GM19238 (cell line): Measurements from ENCODE around the gene MT1F.
"Not testable (repeated sequence)": the region's sequence is repeated elsewhere in the genome, so short reads cannot be mapped to it uniquely, and the experiment has no call there.

Experiments used
- DNase-seq: peaks from one replicate; pipeline ENCODE4 v3.0.0; 2011; ENCODE audit warnings: low spot score; ENCODE audit not compliant: insufficient read length

Gene MT1F

DNA sequence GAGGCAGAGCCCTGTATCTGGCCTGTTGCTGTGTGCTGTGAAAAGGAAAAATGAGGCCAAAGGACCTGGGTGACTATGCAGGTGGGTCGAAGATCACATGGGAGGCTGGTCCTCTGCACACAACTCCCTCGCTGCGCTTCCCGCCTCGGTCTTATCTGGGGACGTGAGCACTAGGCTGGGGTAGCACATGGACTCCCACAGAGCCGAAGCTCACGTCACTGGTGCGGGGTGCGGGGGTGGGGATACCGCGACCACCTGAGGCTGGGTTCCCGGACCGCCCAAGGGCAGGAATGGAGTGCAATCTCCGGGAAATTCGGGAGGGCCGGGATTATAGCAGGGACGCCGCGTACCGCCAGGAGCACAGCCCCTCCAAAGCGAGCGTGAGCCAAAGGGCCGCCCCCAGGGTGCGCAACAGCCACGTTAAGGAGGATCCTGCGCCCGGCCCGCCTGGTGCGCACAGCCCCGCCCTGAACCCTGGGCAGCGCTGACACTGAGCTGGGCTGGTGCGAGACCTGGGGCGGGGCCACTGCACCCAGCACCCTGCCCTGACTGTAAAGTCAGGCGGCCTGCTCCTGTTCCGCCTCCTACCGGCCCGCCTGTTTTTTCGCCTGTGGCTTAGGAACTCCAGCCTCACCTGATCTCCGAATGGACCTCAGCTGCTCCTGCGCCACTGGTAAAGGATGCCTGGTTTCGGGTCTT is 14.5 kb upstream of the MT1F start:
- no peak for DNase-seq

DNA sequence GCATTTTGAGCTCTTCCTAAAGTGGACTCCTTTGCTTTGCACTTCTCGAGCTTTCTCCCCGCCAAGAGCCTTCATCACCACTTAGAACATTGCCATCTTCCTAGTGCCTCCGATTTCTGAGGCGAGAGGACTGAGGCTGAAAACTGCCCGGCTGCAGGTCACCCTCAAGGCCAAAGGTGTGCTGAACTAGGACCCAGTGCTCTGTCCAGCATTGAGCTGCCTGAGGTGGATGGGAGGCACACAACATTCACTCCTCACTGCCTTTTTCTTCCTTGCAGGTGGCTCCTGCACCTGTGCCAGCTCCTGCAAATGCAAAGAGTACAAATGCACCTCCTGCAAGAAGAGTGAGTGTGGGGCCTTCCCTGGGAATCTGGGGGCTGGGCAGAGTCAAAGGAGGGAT is 13.9 kb upstream of the MT1F start:
- DNase-seq, result no peak

DNA sequence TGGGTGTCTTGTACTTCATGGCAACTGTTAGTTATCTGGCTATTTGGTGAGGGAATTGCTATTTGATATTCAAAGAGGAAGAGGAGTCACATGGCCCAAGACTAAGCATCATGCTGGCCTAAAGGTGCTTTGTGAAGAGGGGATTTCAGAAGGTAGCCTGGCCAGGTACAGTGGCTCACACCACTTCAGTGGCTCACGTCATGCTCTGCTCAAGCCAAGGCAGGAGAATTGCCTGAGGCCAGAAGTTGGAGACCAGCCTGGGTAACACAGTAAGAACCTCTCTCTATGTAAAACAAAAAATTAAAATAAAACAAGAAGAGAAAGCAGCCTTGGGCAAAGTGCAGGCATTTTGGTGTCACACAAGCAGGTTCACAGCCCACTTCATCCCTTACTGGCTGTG is 12.4 kb upstream of the MT1F start:
- no peak for DNase-seq

DNA sequence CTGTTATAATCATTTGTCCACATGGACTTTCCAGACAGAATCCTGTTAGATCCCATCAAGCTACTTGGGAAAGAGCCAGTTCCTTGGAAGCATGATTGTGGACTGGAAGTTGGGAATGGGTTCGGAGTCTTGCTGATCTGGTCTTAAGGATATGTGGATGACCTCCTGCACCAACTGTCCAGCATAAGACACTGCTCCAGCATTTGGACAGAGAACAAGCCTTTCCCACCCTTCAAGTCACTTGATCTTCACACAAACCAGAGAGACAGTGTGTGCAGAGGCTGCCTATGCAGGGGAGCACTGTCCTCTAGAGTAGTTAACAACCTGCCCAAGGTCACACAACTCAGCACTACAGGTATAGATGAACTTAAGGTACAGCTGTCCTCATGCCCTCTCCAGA is 11.9 kb upstream of the MT1F start:
- DNase-seq, result no peak

DNA sequence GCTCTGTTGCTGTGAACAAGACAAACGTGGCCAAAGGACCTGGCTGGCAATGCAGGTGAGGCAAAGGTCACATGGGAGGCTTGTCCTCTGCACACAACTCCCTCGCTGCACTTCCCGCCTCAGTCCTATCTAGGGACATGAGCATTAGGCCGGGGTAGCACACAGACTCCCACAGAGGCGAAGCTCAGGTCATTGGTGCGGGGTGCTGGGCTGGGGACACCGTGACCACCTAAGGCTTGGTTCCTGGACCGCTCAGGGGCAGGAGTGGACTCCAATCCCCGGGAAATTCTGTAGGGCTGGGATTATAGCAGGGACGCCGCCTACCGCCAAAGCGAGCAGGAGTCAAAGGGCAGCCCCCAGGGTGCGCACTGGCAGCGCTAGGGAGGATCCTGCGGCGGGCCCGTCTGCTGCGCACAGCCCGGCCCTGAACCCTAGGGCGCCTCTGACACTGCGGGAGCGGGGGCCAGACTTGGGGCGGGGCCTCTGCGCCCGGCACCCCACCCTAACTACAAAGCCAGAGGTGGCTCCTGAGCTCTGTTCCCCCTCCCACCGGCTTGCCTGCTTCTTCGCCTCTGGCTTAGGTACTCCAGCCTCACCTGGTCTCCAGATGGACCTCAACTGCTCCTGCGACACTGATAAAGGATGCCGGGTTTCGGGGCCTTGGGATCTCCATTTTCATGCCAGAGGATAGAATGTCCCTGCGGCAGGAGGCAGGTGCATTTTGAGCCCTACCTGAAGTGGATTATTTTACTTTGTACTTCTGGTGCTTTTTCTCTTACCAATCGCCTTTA is 9.9 kb upstream of the MT1F start:
- no peak for DNase-seq

DNA sequence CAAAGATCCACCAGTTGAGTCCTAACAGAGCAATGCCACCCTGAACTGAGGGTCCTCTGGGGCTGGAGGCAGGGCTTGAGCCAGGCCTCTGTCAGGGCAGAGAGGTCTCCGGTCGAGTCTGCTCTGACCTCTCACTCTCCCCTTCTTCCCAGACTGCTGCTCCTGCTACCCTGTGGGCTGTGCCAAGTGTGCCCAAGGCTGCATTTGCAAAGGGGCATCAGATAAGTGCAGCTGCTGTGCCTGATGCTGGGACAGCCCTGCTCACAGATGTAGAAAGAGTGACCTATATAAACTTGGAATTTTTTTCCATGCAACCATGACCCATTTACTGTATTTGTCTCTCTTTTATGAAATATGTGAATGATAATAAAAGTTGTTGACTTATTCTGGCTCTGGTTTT is 8.5 kb upstream of the MT1F start:
- DNase-seq, result no peak

DNA sequence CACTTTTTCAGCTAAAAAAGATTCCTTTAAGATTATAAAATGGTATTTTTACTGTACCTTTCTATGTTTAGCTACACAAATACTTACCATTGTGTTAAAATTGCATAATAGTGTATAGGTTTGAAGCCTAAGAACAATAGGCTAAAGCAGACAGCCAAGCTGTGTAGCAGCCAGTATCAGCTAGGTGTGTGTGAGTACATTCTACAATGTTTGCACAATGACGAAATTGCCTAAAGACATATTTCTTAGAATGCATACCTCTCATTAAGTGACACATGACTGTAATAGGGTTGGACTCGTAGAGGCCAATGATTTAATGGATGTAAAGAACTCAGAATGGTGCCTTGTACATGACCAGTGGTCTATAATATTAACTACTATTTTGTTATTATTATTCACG is 7.9 kb upstream of the MT1F start:
- no peak for DNase-seq

DNA sequence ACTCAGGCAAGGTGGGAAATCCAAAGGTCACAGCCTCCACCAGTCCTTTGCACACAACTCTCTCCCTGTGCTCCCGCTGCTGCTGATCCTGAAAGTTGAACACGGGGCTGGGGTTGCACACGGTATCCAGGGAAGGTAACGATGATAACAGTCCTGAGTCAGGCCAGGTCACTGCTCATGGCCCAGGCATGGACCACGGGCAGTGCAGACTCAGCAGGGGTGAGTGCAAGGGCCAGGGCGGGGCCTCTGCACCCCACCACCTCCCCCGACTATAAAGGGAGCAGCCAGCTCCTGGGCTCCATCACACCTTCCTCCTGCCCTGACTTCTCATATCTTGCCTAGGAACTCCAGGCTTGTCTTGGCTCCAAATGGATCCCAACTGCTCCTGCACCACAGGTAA is 6.2 kb upstream of the MT1F start, which contains the start of gene MT1B:
TSS of gene MT1B (plus strand) at position 301 of the 400 bp plus-strand sequence. CDS start at position 369, 68 bp downstream.
- DNase-seq, result no peak

DNA sequence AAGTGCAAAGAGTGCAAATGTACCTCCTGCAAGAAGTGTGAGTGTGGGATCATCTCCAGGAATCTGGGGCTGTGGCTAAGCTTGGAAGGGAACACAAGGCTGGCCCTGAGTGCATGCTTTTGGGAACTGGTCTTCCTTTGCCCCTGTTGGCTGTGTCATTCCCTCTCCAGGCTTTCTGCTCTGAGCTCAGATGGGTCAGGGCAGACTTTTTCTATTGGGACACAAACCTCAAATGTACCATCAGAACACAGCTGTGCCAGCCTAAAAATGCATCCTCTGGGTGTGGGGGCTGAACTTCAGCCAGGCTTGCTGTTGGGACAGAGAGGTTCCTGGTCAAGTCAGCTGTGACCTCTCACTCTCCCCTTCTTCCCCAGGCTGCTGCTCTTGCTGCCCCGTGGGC is 5.2 kb upstream of the MT1F start:
- no peak for DNase-seq

DNA sequence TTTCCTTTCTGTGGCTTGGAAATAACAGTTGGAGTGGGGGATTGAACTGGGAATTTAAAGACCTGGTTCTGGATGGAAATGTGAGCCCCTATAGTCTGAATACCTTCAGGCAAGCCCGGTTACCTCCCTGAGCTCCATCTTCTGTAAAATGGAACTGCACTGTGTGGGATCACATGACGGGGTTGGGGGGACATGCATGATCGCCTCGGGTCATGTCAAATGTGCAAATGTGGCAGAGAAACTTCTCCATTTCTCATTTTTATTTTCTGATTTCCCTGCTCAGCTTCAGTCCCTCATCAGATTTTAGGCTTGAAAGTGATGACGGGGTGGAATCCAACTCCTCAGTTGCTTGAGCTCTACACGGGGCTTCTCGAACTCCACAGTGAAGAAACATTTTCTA is 4.5 kb upstream of the MT1F start:
- no peak for DNase-seq

DNA sequence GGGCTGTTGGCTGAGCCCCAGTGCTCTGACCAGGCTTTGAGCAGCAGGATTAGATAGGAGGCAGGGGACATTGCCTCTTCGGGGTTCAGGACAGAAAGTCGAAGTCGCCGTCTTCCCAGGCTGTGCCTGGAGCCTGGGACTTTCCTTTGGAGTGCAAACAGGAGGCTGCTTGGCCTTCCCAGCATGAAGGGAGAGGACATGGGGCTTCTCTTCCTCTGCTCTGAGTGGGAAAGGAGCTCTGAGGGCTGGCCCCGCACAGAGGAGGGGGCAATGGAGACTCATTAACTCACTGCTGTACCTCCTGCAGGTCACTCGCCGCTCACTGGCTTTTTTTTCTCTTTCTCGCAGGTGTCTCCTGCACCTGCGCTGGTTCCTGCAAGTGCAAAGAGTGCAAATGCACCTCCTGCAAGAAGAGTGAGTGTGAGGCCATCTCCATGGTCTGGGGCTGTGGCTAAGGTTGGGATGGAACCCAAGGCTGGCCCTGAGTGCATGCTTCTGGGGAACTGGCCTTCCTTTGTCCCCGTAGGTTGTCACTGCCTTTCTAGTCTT is 642 bp downstream of the MT1F start:
- no peak for DNase-seq

DNA sequence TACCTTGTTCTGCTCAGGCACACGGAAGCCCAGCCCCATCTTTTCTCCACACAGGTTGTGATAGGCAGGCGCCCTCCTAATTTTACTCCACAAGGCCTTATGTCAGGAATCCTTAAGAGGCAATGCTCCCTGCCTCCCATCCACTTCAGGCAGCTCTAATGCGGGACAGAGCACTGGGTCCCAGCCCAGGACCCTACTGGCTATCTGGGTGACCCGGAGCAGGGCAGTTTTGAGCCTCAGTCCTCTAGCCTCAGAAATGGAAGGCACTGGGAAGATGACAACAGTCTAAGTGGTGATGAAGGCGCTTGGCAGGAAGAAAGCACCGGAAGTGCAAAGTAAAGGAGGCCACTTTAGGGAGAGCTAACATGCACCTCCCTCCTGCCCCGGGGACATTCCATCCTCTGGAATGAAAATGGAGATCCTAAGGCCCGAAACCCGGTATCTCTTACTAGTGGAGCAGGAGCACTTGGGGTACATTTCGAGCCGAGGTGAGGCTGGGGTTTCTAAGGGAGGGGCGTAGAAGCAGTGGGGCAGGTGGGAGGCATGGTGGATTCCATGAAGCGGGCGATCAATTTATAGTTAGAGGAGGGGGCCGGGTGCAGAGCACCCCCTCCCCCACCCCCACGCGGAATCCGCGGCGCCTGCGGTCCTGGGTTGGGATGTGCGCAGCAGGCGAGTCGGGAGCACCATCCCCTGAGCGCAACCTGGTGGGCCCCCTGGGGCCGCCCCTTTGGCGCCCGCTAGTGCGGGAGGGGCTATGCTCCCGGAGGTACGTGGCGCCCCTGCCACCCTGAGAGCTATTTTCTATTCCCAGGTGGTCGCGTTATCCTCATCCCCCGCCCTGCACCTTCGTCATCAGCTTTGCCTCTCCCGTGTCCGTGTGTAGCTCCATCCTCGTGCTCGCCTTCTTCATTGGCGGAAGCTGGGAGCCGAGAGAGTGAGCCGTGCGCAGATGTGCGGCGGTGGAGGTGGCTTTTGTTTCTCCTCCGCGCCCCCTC is 4.9 kb downstream of the MT1F start:
- no peak for DNase-seq

DNA sequence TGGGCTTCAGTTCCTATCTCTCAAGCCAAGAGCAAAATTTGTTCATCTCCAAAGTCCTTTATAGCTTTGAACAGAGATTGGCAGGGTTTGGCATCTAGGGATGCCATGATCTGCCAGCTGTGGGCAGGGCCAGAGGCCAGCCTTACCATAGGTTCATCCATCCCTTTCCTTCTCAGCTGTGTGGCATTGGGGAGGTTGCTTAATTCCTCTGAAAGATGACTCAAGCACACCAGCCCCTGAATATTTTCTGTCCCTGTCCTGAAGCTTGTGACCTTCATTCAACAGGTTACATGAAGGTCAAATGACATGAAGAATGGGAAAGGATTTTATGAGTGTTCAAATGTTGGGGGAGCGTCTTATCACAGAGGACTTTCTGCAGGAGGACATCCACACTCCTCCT is 6.7 kb downstream of the MT1F start:
- DNase-seq, result no peak

DNA sequence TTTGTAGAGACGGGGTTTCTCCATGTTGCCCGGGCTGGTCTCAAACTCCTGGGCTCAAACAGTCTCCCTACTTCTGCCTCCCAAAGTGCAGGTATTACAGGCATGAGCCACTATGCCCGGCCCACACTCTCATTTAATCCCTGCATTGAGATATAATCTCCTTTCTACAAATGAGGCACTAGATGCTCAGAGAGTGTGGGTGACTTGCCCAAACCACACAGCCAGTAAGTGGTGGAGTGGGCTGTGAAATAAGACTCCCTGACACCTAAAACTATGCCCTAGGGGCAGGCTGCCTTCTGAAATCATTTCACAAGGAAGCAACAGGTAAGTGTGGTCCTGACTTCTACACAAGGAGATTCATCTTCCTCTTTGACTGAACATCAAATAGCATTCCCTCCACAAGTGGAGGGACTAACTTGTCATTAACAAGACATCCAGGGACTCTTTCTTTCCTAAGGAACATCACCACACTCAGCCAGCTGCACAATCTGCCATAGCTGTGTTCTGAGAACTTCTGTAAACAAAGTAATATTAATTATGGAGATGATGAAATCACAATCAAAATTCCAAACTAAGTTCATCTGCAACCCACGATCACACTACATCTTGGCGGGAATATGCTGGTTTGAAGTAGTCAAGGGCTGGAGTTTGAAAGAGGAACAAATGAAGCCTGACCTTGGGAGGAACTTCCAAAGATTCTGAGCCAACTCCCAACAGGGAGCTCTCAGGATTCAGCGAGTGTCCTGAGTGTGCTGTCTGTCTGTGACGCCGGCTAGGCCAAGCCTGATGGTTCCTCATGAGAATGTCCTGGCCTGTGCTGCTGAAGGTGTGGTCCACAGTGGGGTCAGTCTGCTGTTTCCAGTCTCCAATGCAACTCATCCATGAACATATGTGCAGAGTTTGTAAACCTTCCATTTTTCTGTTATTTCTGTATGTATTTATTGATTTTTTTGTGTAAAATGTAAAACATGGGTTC is 7.8 kb downstream of the MT1F start:
- not testable (repeated sequence) for DNase-seq

DNA sequence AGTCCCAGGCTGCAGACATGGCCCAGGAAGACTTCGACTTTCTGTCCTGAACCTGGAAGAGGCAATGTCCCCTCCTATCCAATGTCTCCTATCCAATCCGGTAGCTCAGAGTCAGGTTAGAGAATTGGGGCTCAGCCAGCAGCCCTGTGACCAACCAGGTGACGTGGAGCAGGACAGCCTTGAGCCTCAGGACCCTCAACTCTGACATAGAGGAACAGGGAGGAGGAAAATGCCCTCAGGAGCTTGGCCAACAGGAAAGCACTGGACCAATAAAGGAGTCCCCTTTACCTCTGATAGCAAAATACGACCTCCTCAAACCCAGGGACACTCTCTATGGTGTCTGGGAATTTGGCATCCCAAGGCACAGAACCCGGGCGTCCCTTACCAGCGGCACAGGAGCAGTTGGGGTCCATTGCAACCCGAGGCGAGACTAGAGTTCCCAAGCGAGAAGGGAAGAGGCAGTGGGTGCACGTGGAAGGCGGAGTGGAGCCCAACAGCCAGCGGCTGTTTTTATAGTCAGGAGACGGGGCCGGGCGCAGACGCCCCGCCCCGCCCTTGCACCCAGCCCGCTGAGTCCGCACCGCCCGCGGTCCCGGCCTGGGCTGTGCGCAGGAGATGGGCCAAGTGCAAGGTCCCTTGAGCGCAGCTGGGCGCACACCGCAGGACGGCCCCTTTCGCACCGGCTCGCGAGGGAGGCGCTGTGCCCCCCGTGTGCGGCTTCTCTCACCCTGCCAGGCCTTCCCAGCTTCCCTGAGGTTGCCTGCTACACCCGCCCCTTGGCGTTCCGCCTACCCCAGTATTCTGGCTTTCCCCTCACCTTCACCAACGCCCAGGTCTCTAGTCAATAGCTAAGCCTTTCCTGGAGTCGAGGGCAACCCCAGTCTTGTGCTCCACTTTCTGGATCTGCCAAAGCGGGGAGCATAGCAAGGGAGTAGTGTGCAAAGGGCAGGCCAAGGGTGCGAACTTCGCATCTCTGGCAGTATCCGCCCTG is 10.1 kb downstream of the MT1F start, which contains the start of gene MT1G:
TSS of gene MT1G (minus strand) at position 485 of the 991 bp plus-strand sequence. CDS start at position 413, 72 bp downstream.
- no peak for DNase-seq

DNA sequence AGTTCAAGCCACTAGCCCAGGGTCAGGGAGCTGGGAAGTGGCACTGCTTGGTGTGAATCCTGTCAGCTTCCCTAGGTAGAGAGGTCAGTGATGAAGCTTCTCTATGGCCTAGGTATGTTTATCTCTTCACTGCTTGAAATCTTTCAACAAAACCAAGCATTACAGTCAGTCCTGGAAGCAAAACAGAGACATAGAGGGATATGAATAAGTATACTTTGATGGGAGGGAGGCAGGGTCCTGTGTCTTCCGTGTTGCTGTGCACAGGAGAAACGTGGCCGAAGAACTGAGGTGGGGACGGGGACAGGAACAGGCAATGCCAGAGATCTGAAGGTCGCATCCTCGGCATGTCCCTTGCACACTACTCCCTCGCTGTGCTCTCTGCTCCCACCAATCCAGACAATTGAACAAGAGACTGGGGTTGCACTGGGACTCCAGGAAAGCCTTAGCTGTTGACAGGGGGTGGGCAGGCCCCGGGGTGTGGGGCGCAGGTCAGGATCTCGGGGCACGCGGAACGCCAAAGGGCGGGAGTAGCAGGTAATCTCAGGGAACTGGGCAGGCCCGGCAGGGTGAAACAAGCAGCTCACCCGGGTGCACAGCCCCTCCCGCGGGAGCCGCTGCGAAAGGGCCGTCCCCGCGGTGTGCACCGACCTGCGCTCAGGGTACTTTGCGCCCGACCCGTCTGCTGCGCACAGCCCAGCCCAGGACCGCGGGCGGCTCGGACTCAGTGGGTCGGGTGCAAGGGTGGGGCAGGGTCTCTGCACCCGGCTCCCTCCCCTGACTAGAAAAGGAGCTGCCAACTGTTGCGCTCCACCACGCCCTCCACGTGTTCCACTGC is 11.5 kb downstream of the MT1F start, which contains the start of gene MT1H:
TSS of gene MT1H (plus strand) at position 810 of the 835 bp plus-strand sequence. CDS start 71 bp downstream, outside the sequence.
- no peak for DNase-seq

DNA sequence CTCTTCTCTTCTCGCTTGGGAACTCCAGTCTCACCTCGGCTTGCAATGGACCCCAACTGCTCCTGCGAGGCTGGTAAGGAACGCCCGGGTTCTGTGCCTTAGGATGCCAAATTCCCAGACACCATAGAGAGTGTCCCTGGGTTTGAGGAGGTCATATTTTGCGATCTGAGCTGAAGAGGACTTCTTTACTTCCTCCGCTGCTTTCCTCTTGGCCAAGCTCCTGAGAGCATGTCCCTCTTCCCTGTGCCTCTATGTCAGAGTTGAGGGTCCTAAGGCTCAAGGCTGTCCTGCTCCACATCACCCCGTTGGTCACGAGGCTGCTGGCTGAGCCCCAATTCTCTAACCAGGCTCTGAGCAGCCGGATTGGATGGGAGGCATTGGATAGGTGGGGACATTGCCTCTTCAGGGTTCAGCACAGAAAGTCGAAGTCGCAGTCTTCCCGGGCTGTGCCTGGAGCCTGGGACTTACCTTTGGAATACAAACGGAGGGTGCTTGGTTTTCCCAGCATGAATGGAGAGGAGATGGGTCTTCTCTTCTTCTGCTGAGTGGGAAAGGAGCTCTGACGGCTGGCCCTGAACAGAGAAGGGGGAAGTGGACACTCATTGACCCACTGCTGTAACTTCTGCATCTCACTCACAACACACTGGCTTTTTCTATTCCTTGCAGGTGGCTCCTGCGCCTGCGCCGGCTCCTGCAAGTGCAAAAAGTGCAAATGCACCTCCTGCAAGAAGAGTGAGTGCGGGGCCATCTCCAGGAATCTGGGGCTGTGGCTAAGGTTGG is 12.3 kb downstream of the MT1F start:
- no peak for DNase-seq
